Measurements from ENCODE around the gene MB21D2.

The MB21D2 gene

GRCh38 chr3:192899540-192899982 is 18.1 kb downstream of the MB21D2 start:
- TF ChIP-seq EZH2 (IDR thresholded peaks at IDR 0.05; ENCODE audit: borderline replicate concordance, low read length) = no peak
- TF ChIP-seq CTCF (IDR thresholded peaks at IDR 0.05; ENCODE audit: low read length) = no peak
- peaks cover 10% of the 10 kb centered on the region; the same call in 1 of the 2 replicates for H3K27me3 ChIP-seq (ENCODE audit: insufficient read depth, low read length)
- no peak overlapping the region for H3K9ac ChIP-seq (ENCODE audit: low read length)
- H3K9me2 ChIP-seq (ENCODE audit: low read depth, low read length) = no peaks in the 10 kb centered on the region
- H2AFZ ChIP-seq (ENCODE audit: low read length) = no peak overlapping the region
- H3K27ac ChIP-seq (ENCODE audit: low read depth, low read length, poor library complexity, severe bottlenecking) = no peak overlapping the region
- H3K4me3 ChIP-seq (ENCODE audit: low read depth, low read length, poor library complexity, severe bottlenecking) = no peak overlapping the region
- H3F3A ChIP-seq (ENCODE audit: insufficient read depth, low read length) = no peaks in the 10 kb centered on the region
- H3K79me2 ChIP-seq (ENCODE audit: insufficient read depth, low read length) = no peaks in the 10 kb centered on the region
- H3K4me1 ChIP-seq (ENCODE audit: insufficient read depth, low read length, severe bottlenecking) = no peaks in the 10 kb centered on the region
- H4K20me1 ChIP-seq (ENCODE audit: insufficient read depth, low read length) = no peaks in the 10 kb centered on the region
- peaks cover 7% of the 10 kb centered on the region; the same call in 1 of the 2 replicates for H3K9me3 ChIP-seq (ENCODE audit: low read length)
- no peak overlapping the region for H3K4me2 ChIP-seq (ENCODE audit: low read length)
- H3K36me3 ChIP-seq (ENCODE audit: insufficient read depth, low read length) = no peaks in the 10 kb centered on the region

- TF ChIP-seq EZH2 (IDR thresholded peaks at IDR 0.05; ENCODE audit: borderline replicate concordance, low read length) = no peak
- no peak for TF ChIP-seq CTCF (IDR thresholded peaks at IDR 0.05; ENCODE audit: low read length)
- H3K4me3 ChIP-seq (ENCODE audit: low read depth, low read length, poor library complexity, severe bottlenecking) = no peak overlapping the region
- no peaks in the 10 kb centered on the region for H3K36me3 ChIP-seq (ENCODE audit: insufficient read depth, low read length)
- H3K9me2 ChIP-seq (ENCODE audit: low read depth, low read length) = no peaks in the 10 kb centered on the region
- H3K4me2 ChIP-seq (ENCODE audit: low read length) = no peak overlapping the region
- H3K27me3 ChIP-seq (ENCODE audit: insufficient read depth, low read length) = no peaks in the 10 kb centered on the region
- H3K27ac ChIP-seq (ENCODE audit: low read depth, low read length, poor library complexity, severe bottlenecking) = no peak overlapping the region
- H4K20me1 ChIP-seq (ENCODE audit: insufficient read depth, low read length) = no peaks in the 10 kb centered on the region
- H2AFZ ChIP-seq (ENCODE audit: low read length) = no peak overlapping the region
- H3F3A ChIP-seq (ENCODE audit: insufficient read depth, low read length) = no peaks in the 10 kb centered on the region
- no peaks in the 10 kb centered on the region for H3K9me3 ChIP-seq (ENCODE audit: low read length)
- no peaks in the 10 kb centered on the region for H3K79me2 ChIP-seq (ENCODE audit: insufficient read depth, low read length)
- no peak overlapping the region for H3K9ac ChIP-seq (ENCODE audit: low read length)
- H3K4me1 ChIP-seq (ENCODE audit: insufficient read depth, low read length, severe bottlenecking) = no peaks in the 10 kb centered on the region
Measured at GRCh38 chr3:192897005-192897404, 20.7 kb downstream of the MB21D2 start.

- Histone ChIP-seq H3K27ac (ENCODE audit: low read depth, low read length, poor library complexity, severe bottlenecking) (no peak overlapping the region), H3K4me3 (ENCODE audit: low read depth, low read length, poor library complexity, severe bottlenecking) (no peak overlapping the region), H3K9ac (ENCODE audit: low read length) (no peak overlapping the region), H4K20me1 (ENCODE audit: insufficient read depth, low read length) (no peaks in the 10 kb centered on the region), H3K9me2 (ENCODE audit: low read depth, low read length) (no peaks in the 10 kb centered on the region), H3K36me3 (ENCODE audit: insufficient read depth, low read length) (no peaks in the 10 kb centered on the region), H3K27me3 (ENCODE audit: insufficient read depth, low read length) (no peaks in the 10 kb centered on the region), H3F3A (ENCODE audit: insufficient read depth, low read length) (no peaks in the 10 kb centered on the region), H2AFZ (ENCODE audit: low read length) (no peak overlapping the region), H3K4me1 (ENCODE audit: insufficient read depth, low read length, severe bottlenecking) (no peaks in the 10 kb centered on the region), H3K79me2 (ENCODE audit: insufficient read depth, low read length) (no peaks in the 10 kb centered on the region), H3K9me3 (ENCODE audit: low read length) (no peaks in the 10 kb centered on the region), H3K4me2 (ENCODE audit: low read length) (no peak overlapping the region)
- no peak for TF ChIP-seq CTCF (IDR thresholded peaks at IDR 0.05; ENCODE audit: low read length)
- TF ChIP-seq EZH2 (IDR thresholded peaks at IDR 0.05; ENCODE audit: borderline replicate concordance, low read length) = no peak
Measured at GRCh38 chr3:192896208-192896607, 21.4 kb downstream of the MB21D2 start.

All from OCI-LY1 (cell line).